ENCODE data around the gene STAB2. TPM values are rescaled to one million over a fixed set of nuclear protein-coding genes. Genes with fewer than 3 reads are reported as not detected.

Gene STAB2
- total RNA-seq, 1 donor, result not detected

DNA sequence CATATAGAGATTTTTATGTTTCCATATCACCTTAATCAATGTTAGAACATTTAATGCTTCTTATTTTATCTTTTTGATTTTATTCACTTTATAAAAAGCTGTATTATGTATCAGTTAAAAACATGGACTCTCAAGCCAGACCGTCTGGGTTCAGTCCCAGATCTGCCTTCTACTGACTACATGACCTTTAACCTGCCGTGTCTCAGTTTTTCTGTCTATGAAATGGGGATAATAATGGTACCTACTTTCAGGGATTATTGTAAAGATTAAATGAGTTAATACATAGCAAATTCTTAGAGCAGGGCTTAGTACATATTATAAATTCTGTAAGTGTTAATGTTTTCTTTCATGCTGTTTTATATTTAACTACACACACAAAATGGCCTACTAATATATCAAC lies 50.4 kb downstream of the STAB2 start:
- H4K20me1 ChIP-seq (ENCODE audit: insufficient read depth, low read length), result no peaks in the 10 kb centered on the region
- peaks cover 9% of the 10 kb centered on the region for H3K27me3 ChIP-seq (ENCODE audit: insufficient read depth, low read length)
- H3K4me3 ChIP-seq (ENCODE audit: insufficient read depth, low read length), result no peak overlapping the region
- TF ChIP-seq, protein P1, sequence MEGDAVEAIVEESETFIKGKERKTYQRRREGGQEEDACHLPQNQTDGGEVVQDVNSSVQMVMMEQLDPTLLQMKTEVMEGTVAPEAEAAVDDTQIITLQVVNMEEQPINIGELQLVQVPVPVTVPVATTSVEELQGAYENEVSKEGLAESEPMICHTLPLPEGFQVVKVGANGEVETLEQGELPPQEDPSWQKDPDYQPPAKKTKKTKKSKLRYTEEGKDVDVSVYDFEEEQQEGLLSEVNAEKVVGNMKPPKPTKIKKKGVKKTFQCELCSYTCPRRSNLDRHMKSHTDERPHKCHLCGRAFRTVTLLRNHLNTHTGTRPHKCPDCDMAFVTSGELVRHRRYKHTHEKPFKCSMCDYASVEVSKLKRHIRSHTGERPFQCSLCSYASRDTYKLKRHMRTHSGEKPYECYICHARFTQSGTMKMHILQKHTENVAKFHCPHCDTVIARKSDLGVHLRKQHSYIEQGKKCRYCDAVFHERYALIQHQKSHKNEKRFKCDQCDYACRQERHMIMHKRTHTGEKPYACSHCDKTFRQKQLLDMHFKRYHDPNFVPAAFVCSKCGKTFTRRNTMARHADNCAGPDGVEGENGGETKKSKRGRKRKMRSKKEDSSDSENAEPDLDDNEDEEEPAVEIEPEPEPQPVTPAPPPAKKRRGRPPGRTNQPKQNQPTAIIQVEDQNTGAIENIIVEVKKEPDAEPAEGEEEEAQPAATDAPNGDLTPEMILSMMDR (IDR thresholded peaks at IDR 0.05; ENCODE audit: extremely low read depth, low read depth, low read length), result no peak
- H2AFZ ChIP-seq (ENCODE audit: low read length), result no peak overlapping the region
- H3K36me3 ChIP-seq (ENCODE audit: insufficient read depth, low read length), result no peaks in the 10 kb centered on the region
- no peak overlapping the region for H3K27ac ChIP-seq (ENCODE audit: low read depth, low read length)
- H3K4me2 ChIP-seq (ENCODE audit: insufficient read depth, low read length), result no peak overlapping the region
- no peaks in the 10 kb centered on the region for H3K4me1 ChIP-seq (ENCODE audit: insufficient read depth, low read length)
- H3K79me2 ChIP-seq (ENCODE audit: insufficient read depth, low read length), result no peaks in the 10 kb centered on the region
- no peak for DNase-seq (ENCODE audit: insufficient read length, low spot score, missing footprints)
- H3K9me3 ChIP-seq (ENCODE audit: low read depth, low read length), result peaks cover 1% of the 10 kb centered on the region

DNA sequence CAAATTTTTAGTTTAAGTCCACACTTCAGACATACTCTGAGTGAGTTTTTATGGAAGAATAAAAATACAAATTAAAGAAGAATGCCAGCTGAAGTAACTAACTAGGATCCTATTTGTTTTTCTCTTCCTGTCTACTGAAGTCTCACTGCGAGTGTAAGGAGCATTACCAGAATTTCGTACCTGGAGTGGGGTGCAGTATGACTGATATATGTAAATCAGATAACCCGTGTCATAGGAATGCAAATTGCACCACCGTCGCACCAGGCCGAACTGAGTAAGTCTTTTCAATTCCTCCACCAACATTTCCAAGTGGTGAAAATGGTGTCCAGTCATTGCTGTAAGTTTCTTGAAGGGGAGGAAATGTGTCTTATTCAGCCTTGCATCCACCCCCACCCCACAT lies 52.9 kb downstream of the STAB2 start:
- TF ChIP-seq, protein P1 (IDR thresholded peaks at IDR 0.05; ENCODE audit: extremely low read depth, low read depth, low read length), result no peak
- H3K36me3 ChIP-seq (ENCODE audit: insufficient read depth, low read length), result no peaks in the 10 kb centered on the region
- no peaks in the 10 kb centered on the region for H4K20me1 ChIP-seq (ENCODE audit: insufficient read depth, low read length)
- DNase-seq (ENCODE audit: insufficient read length, low spot score, missing footprints), result no peak
- H3K27me3 ChIP-seq (ENCODE audit: insufficient read depth, low read length), result peaks cover 7% of the 10 kb centered on the region
- no peak overlapping the region for H2AFZ ChIP-seq (ENCODE audit: low read length)
- no peak overlapping the region for H3K27ac ChIP-seq (ENCODE audit: low read depth, low read length)
- H3K79me2 ChIP-seq (ENCODE audit: insufficient read depth, low read length), result no peaks in the 10 kb centered on the region
- H3K9me3 ChIP-seq (ENCODE audit: low read depth, low read length), result peaks cover 1% of the 10 kb centered on the region
- no peak overlapping the region for H3K4me2 ChIP-seq (ENCODE audit: insufficient read depth, low read length)
- no peak overlapping the region for H3K4me3 ChIP-seq (ENCODE audit: insufficient read depth, low read length)
- H3K4me1 ChIP-seq (ENCODE audit: insufficient read depth, low read length), result no peaks in the 10 kb centered on the region

DNA sequence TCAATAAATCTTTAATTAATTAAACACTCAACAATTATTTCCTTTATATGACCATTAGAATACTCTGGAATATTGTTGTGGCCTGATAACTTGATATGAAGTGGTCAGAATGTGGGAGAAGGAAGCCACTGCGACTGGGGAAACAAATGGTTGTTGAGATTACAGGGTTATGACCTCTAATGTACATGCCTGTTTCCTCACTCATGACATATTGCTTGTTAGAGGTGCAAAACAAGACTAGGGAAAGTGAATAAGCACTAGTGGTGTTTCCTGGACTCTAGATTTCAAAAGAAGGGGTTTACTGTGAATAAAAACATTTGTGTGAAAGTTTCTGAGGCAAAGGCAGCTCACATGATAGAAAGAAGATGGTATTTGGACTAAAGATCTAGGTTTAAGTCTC lies 53.3 kb downstream of the STAB2 start:
- Histone ChIP-seq H3K36me3 (ENCODE audit: insufficient read depth, low read length) (no peaks in the 10 kb centered on the region), H3K79me2 (ENCODE audit: insufficient read depth, low read length) (no peaks in the 10 kb centered on the region), H3K27me3 (ENCODE audit: insufficient read depth, low read length) (peaks cover 5% of the 10 kb centered on the region), H3K9me3 (ENCODE audit: low read depth, low read length) (no peaks in the 10 kb centered on the region), H3K4me1 (ENCODE audit: insufficient read depth, low read length) (no peaks in the 10 kb centered on the region), H2AFZ (ENCODE audit: low read length) (no peak overlapping the region), H3K4me2 (ENCODE audit: insufficient read depth, low read length) (no peak overlapping the region), H4K20me1 (ENCODE audit: insufficient read depth, low read length) (no peaks in the 10 kb centered on the region), H3K27ac (ENCODE audit: low read depth, low read length) (no peak overlapping the region), H3K4me3 (ENCODE audit: insufficient read depth, low read length) (no peak overlapping the region)
- TF ChIP-seq, protein P1 (IDR thresholded peaks at IDR 0.05; ENCODE audit: extremely low read depth, low read depth, low read length), result no peak
- DNase-seq (ENCODE audit: insufficient read length, low spot score, missing footprints), result no peak

DNA sequence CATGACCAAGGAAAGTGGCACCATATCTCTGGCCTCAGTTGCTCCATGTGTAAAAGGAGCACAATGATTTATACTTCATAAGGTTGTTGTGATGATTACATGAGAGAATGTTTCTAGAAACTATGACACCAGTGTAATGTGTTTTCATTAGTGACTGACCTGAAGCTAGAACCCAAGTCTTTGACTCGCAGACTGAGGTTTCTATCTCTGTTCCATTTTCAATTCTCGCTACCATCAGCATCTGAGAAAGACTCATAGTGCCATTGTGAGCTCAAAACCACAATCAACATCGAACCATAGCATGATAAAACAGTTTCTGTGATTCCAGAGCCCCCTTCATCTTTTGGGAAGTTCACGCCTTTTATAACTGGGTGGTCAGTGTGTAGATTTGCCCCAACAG lies 53.8 kb downstream of the STAB2 start:
- no peak overlapping the region for H3K27ac ChIP-seq (ENCODE audit: low read depth, low read length)
- no peaks in the 10 kb centered on the region for H3K36me3 ChIP-seq (ENCODE audit: insufficient read depth, low read length)
- H3K4me2 ChIP-seq (ENCODE audit: insufficient read depth, low read length), result no peak overlapping the region
- H3K4me3 ChIP-seq (ENCODE audit: insufficient read depth, low read length), result no peak overlapping the region
- DNase-seq (ENCODE audit: insufficient read length, low spot score, missing footprints), result no peak
- no peaks in the 10 kb centered on the region for H3K9me3 ChIP-seq (ENCODE audit: low read depth, low read length)
- H3K79me2 ChIP-seq (ENCODE audit: insufficient read depth, low read length), result no peaks in the 10 kb centered on the region
- H2AFZ ChIP-seq (ENCODE audit: low read length), result no peak overlapping the region
- H3K27me3 ChIP-seq (ENCODE audit: insufficient read depth, low read length), result peaks cover 5% of the 10 kb centered on the region
- H3K4me1 ChIP-seq (ENCODE audit: insufficient read depth, low read length), result no peaks in the 10 kb centered on the region
- TF ChIP-seq, protein P1 (IDR thresholded peaks at IDR 0.05; ENCODE audit: extremely low read depth, low read depth, low read length), result no peak
- no peaks in the 10 kb centered on the region for H4K20me1 ChIP-seq (ENCODE audit: insufficient read depth, low read length)
